PC-3 (cell line): ENCODE measurements around the gene LPAR1. TPM values are rescaled to one million over a fixed set of nuclear protein-coding genes. Genes with fewer than 3 reads are reported as not detected.

Source experiments
- ATAC-seq: fragments of 200-7000 bp; cut with Tn5 transposase; 2 replicates; pipeline ENCODE4 v1.9.1; 2020; ENCODE audit warnings: mild to moderate bottlenecking, moderate library complexity
- BruUV-seq: library from RNA; stranded (reverse); fragments of 400-500 nt; replicated peaks from 2 replicates; lab custom pipeline; 2021; lab: Mats Ljungman, UMichigan
- CTCF ChIA-PET: fragments of 300-600 bp; sonication (Branson Sonifier 250); formaldehyde crosslinking; loops from one replicate; lab custom pipeline; 2022; ENCODE audit warnings: antibody characterized with exemption; lab: Charles Lee
- POLR2A ChIA-PET: fragments of 300-600 bp; sonication (Branson Sonifier 250); formaldehyde crosslinking; loops from one replicate; lab custom pipeline; 2022; ENCODE audit warnings: antibody characterized with exemption; ENCODE audit not compliant: unreplicated experiment; lab: Charles Lee
- DNase-seq: peaks from one replicate; pipeline ENCODE4 v3.0.0-alpha.2; 2015
- H2AFZ ChIP-seq: fragments of 300-600 bp; sonication (generic); 2 replicates; pipeline ENCODE4 v1.6.0; 2016; ENCODE audit warnings: antibody characterized with exemption, low read length
- H3F3A ChIP-seq: fragments of 300-600 bp; sonication (generic); one replicate; pipeline ENCODE4 v1.6.0; 2017; ENCODE audit warnings: antibody characterized with exemption, low read length, control low read depth, mild to moderate bottlenecking; ENCODE audit not compliant: unreplicated experiment
- H3K27ac ChIP-seq: fragments of 300-600 bp; sonication (generic); 2 replicates; pipeline ENCODE4 v1.5.1; 2016; ENCODE audit warnings: mild to moderate bottlenecking, low read length
- H3K27me3 ChIP-seq: fragments of 300-600 bp; sonication (generic); 2 replicates; pipeline ENCODE4 v1.6.1; 2016; ENCODE audit warnings: low read length, mixed read lengths
- H3K36me3 ChIP-seq: fragments of 300-600 bp; sonication (generic); 2 replicates; pipeline ENCODE4 v1.6.1; 2016; ENCODE audit warnings: low read depth, mixed run types, low read length, mixed read lengths
- H3K4me1 ChIP-seq: fragments of 300-600 bp; sonication (generic); 2 replicates; pipeline ENCODE4 v1.5.1; 2016; ENCODE audit warnings: low read length; ENCODE audit not compliant: insufficient read depth
- H3K4me2 ChIP-seq: fragments of 300-600 bp; sonication (generic); 2 replicates; pipeline ENCODE4 v1.6.0; 2016; ENCODE audit warnings: low read length
- H3K4me3 ChIP-seq: fragments of 300-600 bp; sonication (generic); 2 replicates; pipeline ENCODE4 v1.5.1; 2016; ENCODE audit warnings: mild to moderate bottlenecking, low read length, mixed read lengths
- H3K79me2 ChIP-seq: fragments of 300-600 bp; sonication (generic); 2 replicates; pipeline ENCODE4 v1.6.1; 2017; ENCODE audit warnings: low read length, mixed read lengths
- H3K9ac ChIP-seq: fragments of 300-600 bp; sonication (generic); 2 replicates; pipeline ENCODE4 v1.6.0; 2016; ENCODE audit warnings: mild to moderate bottlenecking, low read length
- H3K9me2 ChIP-seq: fragments of 300-600 bp; sonication (generic); replicated peaks from 2 replicates; pipeline ENCODE4 v1.6.1; 2016; ENCODE audit warnings: mixed run types, low read length, mixed read lengths
- H3K9me3 ChIP-seq: fragments of 300-600 bp; sonication (generic); 2 replicates; pipeline ENCODE4 v1.6.1; 2016; ENCODE audit warnings: low read length, mixed read lengths
- H4K20me1 ChIP-seq: fragments of 300-600 bp; sonication (generic); 2 replicates; pipeline ENCODE4 v1.6.1; 2016; ENCODE audit warnings: low read length, mixed read lengths
- EZH2 ChIP-seq: fragments of 300-600 bp; sonication (generic); IDR thresholded peaks from one replicate; pipeline ENCODE4 v1.6.1; 2017; ENCODE audit warnings: antibody characterized with exemption, mild to moderate bottlenecking, low read length; ENCODE audit not compliant: unreplicated experiment
- EZH2phosphoT487 ChIP-seq: fragments of 300-600 bp; sonication (generic); IDR thresholded peaks from 2 replicates; pipeline ENCODE4 v1.6.1; 2018; ENCODE audit warnings: mild to moderate bottlenecking, antibody characterized with exemption, low read length, borderline replicate concordance
- intact Hi-C: fragments of 100-400 bp; cut with micrococcal nuclease; formaldehyde crosslinking; loops from 2 replicates; pipeline ENCODE4 v1.9.0; 2023
- total RNA-seq: library from RNA; depleted of rRNA; stranded (reverse); fragments of >200 nt; gene quantifications from 2 replicates; pipeline ENCODE4 v1.2.3, GENCODE V29; 2014
- TF ChIP-seq, protein P1 (sequence below): fragments of 300-600 bp; sonication (generic); conservative IDR thresholded peaks from 2 replicates; pipeline ENCODE4 v1.5.1; 2017; ENCODE audit warnings: antibody characterized with exemption, low read depth, mild to moderate bottlenecking, low read length

Gene LPAR1
- total RNA-seq, 1 experiment from 2014 or later, result 67.9 TPM

DNA sequence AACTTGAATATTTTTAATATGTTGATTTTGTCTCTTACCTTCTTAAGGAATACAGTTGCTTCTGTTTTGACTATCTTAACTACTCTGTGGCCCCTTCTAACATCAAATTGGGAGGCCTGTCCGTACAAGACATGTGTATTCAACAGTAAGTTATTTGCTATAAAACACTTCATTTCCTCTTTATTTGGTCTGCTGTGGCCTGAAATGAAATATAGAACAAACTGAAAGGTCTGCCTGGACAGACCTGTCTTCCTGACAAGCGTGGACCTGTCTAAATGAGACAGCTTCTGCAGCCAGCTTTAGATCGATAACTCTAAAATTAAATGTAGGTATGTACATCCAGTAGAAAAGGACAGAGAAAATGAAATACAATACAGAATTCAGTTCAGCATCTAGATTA lies 2.2 kb upstream of the LPAR1 start:
- peaks cover 41% of the 10 kb centered on the region for H3K79me2 ChIP-seq
- no peaks in the 10 kb centered on the region for H4K20me1 ChIP-seq
- H3F3A ChIP-seq, result no peaks in the 10 kb centered on the region
- CTCF ChIA-PET, result no interaction called here
- H3K4me1 ChIP-seq, result peaks cover 23% of the 10 kb centered on the region
- no peaks in the 10 kb centered on the region for H3K27me3 ChIP-seq
- H2AFZ ChIP-seq, result peak overlapping the region; percentile 59; the same call in 1 of the 2 replicates
- H3K4me2 ChIP-seq, result peak overlapping the region; percentile 66
- no peak overlapping the region for H3K9ac ChIP-seq
- H3K9me3 ChIP-seq, result no peaks in the 10 kb centered on the region
- ATAC-seq (peak; percentile 20; the same call in 1 of the 2 replicates), DNase-seq (peak; percentile 39)
- 0 out of 2 replicates have a peak overlapping the region, but pooled peaks have one; percentile 21 for H3K4me3 ChIP-seq
- POLR2A ChIA-PET, result no interaction called here
- peak overlapping the region; percentile 13; the same call in 1 of the 2 replicates for H3K27ac ChIP-seq
- BruUV-seq, result no TSS peak
- TF ChIP-seq EZH2 (no peak), EZH2phosphoT487 (no peak)
- TF ChIP-seq, protein P1, sequence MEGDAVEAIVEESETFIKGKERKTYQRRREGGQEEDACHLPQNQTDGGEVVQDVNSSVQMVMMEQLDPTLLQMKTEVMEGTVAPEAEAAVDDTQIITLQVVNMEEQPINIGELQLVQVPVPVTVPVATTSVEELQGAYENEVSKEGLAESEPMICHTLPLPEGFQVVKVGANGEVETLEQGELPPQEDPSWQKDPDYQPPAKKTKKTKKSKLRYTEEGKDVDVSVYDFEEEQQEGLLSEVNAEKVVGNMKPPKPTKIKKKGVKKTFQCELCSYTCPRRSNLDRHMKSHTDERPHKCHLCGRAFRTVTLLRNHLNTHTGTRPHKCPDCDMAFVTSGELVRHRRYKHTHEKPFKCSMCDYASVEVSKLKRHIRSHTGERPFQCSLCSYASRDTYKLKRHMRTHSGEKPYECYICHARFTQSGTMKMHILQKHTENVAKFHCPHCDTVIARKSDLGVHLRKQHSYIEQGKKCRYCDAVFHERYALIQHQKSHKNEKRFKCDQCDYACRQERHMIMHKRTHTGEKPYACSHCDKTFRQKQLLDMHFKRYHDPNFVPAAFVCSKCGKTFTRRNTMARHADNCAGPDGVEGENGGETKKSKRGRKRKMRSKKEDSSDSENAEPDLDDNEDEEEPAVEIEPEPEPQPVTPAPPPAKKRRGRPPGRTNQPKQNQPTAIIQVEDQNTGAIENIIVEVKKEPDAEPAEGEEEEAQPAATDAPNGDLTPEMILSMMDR, result no peak
- H3K9me2 ChIP-seq, result no peaks in the 10 kb centered on the region
- intact Hi-C loops, result no loop called here
- no peaks in the 10 kb centered on the region for H3K36me3 ChIP-seq

DNA sequence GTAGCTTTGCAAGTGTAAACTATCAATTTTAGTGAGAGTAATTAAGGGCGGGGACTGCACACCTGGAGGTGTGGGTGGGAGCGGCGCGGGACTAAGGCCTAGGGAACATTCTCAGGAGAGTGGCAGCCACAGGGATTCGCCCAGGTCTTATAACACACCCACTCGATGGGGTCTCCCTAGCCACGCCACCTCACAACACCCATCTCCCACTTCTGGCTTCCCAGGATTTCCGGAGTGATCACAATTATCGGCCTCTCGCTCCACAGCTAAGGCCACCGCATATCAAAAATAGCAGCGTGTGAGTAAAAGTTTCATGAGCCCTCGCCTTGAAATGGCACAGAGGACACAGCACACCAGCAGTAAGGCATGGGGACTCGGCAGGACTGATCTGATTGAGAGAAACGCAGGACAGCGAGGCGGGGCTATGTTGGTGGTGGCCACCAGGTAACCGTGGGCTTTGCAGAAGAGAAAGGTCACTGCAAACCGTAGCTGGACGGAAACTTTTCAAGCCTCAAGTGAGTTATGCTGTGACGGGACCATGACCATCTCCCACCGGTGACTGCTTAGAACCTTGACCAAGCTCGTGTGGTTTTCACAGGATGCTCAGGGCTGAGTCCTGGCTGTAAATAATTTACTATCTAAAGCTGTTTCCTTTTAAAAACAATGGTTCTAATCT lies 1.1 kb upstream of the LPAR1 start:
- H3K9ac ChIP-seq, result no peak overlapping the region
- ChIA-PET CTCF (no interaction called here), POLR2A (no interaction called here)
- H3K9me3 ChIP-seq, result no peaks in the 10 kb centered on the region
- no peaks in the 10 kb centered on the region for H4K20me1 ChIP-seq
- H3K36me3 ChIP-seq, result 0 out of 2 replicates have a peak, but pooled peaks cover 1% of the 10 kb centered on the region
- H3K4me3 ChIP-seq, result no peak overlapping the region
- H3K27ac ChIP-seq, result no peak overlapping the region
- no peak for TF ChIP-seq EZH2
- TF ChIP-seq, protein P1, result no peak
- no peak for TF ChIP-seq EZH2phosphoT487
- H3K79me2 ChIP-seq, result peaks cover 52% of the 10 kb centered on the region
- no peaks in the 10 kb centered on the region for H3K27me3 ChIP-seq
- H3K4me2 ChIP-seq, result peak overlapping the region; percentile 75
- H3K4me1 ChIP-seq, result peaks cover 23% of the 10 kb centered on the region
- no TSS peak for BruUV-seq
- intact Hi-C loops, result loop anchor here (5.0 kb wide), 4 partner anchors 127 to 402 kb away; no protein-coding TSS in a partner anchor
- ATAC-seq, result no peak
- H3K9me2 ChIP-seq, result no peaks in the 10 kb centered on the region
- no peaks in the 10 kb centered on the region for H3F3A ChIP-seq
- no peak for DNase-seq
- peak overlapping the region; percentile 71; the same call in 1 of the 2 replicates for H2AFZ ChIP-seq
